Endothelial cell of umbilical vein (primary cell): ENCODE data around the gene HOXD10. TPM values are rescaled to one million over a fixed set of nuclear protein-coding genes. Genes with fewer than 3 reads are reported as not detected.

Experiments used
- BruUV-seq: library from RNA; stranded (reverse); fragments of 400-500 nt; replicated peaks from 2 replicates; lab custom pipeline; 2021; lab: Mats Ljungman, UMichigan
- CTCF ChIA-PET: fragments of 300-600, 350-600 bp; sonication (Branson Sonifier 250); formaldehyde crosslinking; loops from one replicate; lab custom pipeline; 2021; ENCODE audit warnings: antibody characterized with exemption, inconsistent platforms; lab: Charles Lee
- POLR2A ChIA-PET: fragments of 300-600, 350-600 bp; sonication (Branson Sonifier 250); formaldehyde crosslinking; loops from one replicate; lab custom pipeline; 2021; ENCODE audit warnings: antibody characterized with exemption, inconsistent platforms; lab: Charles Lee
- DNase-seq: peaks from one replicate; pipeline ENCODE4 v3.0.0-alpha.2; 2011; ENCODE audit warnings: low read depth, low spot score
- FAIRE-seq: peaks from 2 replicates; lab custom pipeline; 2011; peaks lifted over from hg19 to GRCh38; lab: Jason Lieb, UNC
- H2AFZ ChIP-seq: 2 replicates; pipeline ENCODE4 v1.6.0; 2012; ENCODE audit warnings: low read depth, low read length, control low read depth, inconsistent platforms
- H3K27ac ChIP-seq: 2 replicates; pipeline ENCODE4 v1.5.1; 2011; ENCODE audit warnings: low read depth, mild to moderate bottlenecking, control low read depth, low read length, moderate library complexity; ENCODE audit not compliant: insufficient read depth
- H3K27me3 ChIP-seq, 2 experiments: 2 replicates each; pipeline versions ENCODE4 v1.6.0 to v1.6.1; 2011; ENCODE audit warnings: low read length in 2 of 2, mixed read lengths in 1 of 2; ENCODE audit not compliant: control insufficient read depth in 2 of 2, insufficient read depth in 2 of 2
- H3K36me3 ChIP-seq, 2 experiments: 2 replicates in 1 of 2; 3 replicates in 1 of 2; pipeline ENCODE4 v1.5.1; 2011; ENCODE audit warnings: low read length in 2 of 2, mild to moderate bottlenecking in 1 of 2, moderate library complexity in 1 of 2; ENCODE audit not compliant: control insufficient read depth in 2 of 2, insufficient read depth in 2 of 2; ENCODE audit errors: extremely low read depth in 1 of 2
- H3K4me1 ChIP-seq: 3 replicates; pipeline ENCODE4 v1.5.1; 2011; ENCODE audit warnings: mild to moderate bottlenecking, low read length; ENCODE audit not compliant: control insufficient read depth, insufficient read depth; ENCODE audit errors: extremely low read depth
- H3K4me2 ChIP-seq: 2 replicates; pipeline ENCODE4 v1.6.1; 2011; ENCODE audit warnings: low read length, control low read depth, mixed read lengths; ENCODE audit not compliant: insufficient read depth
- H3K4me3 ChIP-seq, 3 experiments: fragments of 200-600 bp in 1 of 3; sonication (generic), shearing (Covaris generic) in 1 of 3; replicated peaks in 1 of 3; 2 replicates each; pipeline ENCODE4 v1.5.1; 2011 to 2016; ENCODE audit warnings: control low read depth in 3 of 3, low read length in 3 of 3, mild to moderate bottlenecking in 2 of 3, inconsistent platforms in 1 of 3, low read depth in 1 of 3, moderate library complexity in 1 of 3; ENCODE audit not compliant: insufficient read depth in 1 of 3
- H3K79me2 ChIP-seq: 2 replicates; pipeline ENCODE4 v1.6.0; 2012; ENCODE audit warnings: low read length, inconsistent platforms; ENCODE audit not compliant: control insufficient read depth, insufficient read depth
- H3K9ac ChIP-seq: replicated peaks from 2 replicates; pipeline ENCODE3; 2011; ENCODE audit warnings: low read length, control low read depth; ENCODE audit not compliant: insufficient read depth; ENCODE audit errors: extremely low read depth
- H3K9me1 ChIP-seq: replicated peaks from 3 replicates; pipeline ENCODE4 v1.6.0; 2011; ENCODE audit warnings: mild to moderate bottlenecking, low read length; ENCODE audit not compliant: control insufficient read depth, insufficient read depth; ENCODE audit errors: extremely low read depth
- H3K9me3 ChIP-seq: replicated peaks from 2 replicates; pipeline ENCODE4 v1.5.1; 2012; ENCODE audit warnings: low read length, inconsistent platforms; ENCODE audit not compliant: control insufficient read depth, insufficient read depth
- H4K20me1 ChIP-seq: replicated peaks from 2 replicates; pipeline ENCODE3; 2011; ENCODE audit warnings: mild to moderate bottlenecking, low read length; ENCODE audit not compliant: control insufficient read depth, insufficient read depth; ENCODE audit errors: extremely low read depth
- EZH2 ChIP-seq: IDR thresholded peaks from 2 replicates; pipeline ENCODE4 v1.6.1; 2012; ENCODE audit warnings: borderline replicate concordance, low read depth, mild to moderate bottlenecking, moderate library complexity, low read length, inconsistent platforms; ENCODE audit not compliant: severe bottlenecking
- FOS ChIP-seq: IDR thresholded peaks from 2 replicates; pipeline ENCODE4 v1.6.1; 2011; ENCODE audit warnings: mild to moderate bottlenecking, low read length, moderate library complexity, borderline replicate concordance; ENCODE audit not compliant: insufficient read depth
- MAX ChIP-seq: IDR thresholded peaks from 2 replicates; pipeline ENCODE4 v1.6.1; 2011; ENCODE audit not compliant: insufficient read depth, insufficient read length
- dilution Hi-C: fragments of 300-500 bp; cut with MboI; formaldehyde crosslinking; loops from one replicate; pipeline ENCODE4 v1.15.0; 2019; ENCODE audit warnings: low sequenced_read_pairs; ENCODE audit not compliant: extremely low pct_ligation_motif_present
- intact Hi-C: fragments of 100-400 bp; cut with micrococcal nuclease; formaldehyde crosslinking; loops from one replicate; pipeline ENCODE4 v1.10.0; 2022
- polyA plus RNA-seq, 4 experiments: library from polyadenylated mRNA; depleted of rRNA in 3 of 4; stranded (reverse) in 3 of 4; unstranded in 1 of 4; fragments of >200 nt; gene quantifications; 2 replicates each; pipeline versions ENCODE4 v1.2.1 to v1.2.3, GENCODE V29; 2011 to 2012; ENCODE audit warnings: missing spikeins in 1 of 4
- total RNA-seq: library from RNA; stranded (reverse); gene quantifications from 2 replicates; pipeline ENCODE4 v1.2.3, GENCODE V29; 2021

Gene HOXD10
- total and polyA plus RNA-seq, 2 donors (not counting 3 experiments of a cell fraction or from before 2014, with no cell fraction given), result not detected

- FAIRE-seq (no peak), DNase-seq (no peak)
- H3K27me3 ChIP-seq, result peaks cover 92 to 99% of the 10 kb centered on the region in 2 experiments
- ChIA-PET POLR2A (no interaction called here), CTCF (interaction anchor here (1.5 kb wide), 1 partner anchor 26 kb away, joined by 3 read pairs; no protein-coding TSS in a partner anchor)
- H3K4me3 ChIP-seq, result no peak overlapping the region
- H4K20me1 ChIP-seq, result peaks cover 2% of the 10 kb centered on the region
- H2AFZ ChIP-seq, result no peak overlapping the region
- intact Hi-C loops, result no loop called here
- H3K9ac ChIP-seq, result no peak overlapping the region
- H3K36me3 ChIP-seq, result no peaks in the 10 kb centered on the region
- BruUV-seq, result no TSS peak
- H3K27ac ChIP-seq, result no peak overlapping the region
- TF ChIP-seq EZH2 (peak; percentile 13), MAX (no peak)
- H3K9me3 ChIP-seq, result no peaks in the 10 kb centered on the region
- dilution Hi-C loops, result no loop called here
- no peak overlapping the region for H3K4me2 ChIP-seq
- H3K9me1 ChIP-seq, result no peaks in the 10 kb centered on the region
- H3K4me1 ChIP-seq, result peaks cover 3% of the 10 kb centered on the region
- no peaks in the 10 kb centered on the region for H3K79me2 ChIP-seq
Observed at GRCh38 chr2:176072292-176072669, 44.3 kb upstream of the HOXD10 start.

DNA sequence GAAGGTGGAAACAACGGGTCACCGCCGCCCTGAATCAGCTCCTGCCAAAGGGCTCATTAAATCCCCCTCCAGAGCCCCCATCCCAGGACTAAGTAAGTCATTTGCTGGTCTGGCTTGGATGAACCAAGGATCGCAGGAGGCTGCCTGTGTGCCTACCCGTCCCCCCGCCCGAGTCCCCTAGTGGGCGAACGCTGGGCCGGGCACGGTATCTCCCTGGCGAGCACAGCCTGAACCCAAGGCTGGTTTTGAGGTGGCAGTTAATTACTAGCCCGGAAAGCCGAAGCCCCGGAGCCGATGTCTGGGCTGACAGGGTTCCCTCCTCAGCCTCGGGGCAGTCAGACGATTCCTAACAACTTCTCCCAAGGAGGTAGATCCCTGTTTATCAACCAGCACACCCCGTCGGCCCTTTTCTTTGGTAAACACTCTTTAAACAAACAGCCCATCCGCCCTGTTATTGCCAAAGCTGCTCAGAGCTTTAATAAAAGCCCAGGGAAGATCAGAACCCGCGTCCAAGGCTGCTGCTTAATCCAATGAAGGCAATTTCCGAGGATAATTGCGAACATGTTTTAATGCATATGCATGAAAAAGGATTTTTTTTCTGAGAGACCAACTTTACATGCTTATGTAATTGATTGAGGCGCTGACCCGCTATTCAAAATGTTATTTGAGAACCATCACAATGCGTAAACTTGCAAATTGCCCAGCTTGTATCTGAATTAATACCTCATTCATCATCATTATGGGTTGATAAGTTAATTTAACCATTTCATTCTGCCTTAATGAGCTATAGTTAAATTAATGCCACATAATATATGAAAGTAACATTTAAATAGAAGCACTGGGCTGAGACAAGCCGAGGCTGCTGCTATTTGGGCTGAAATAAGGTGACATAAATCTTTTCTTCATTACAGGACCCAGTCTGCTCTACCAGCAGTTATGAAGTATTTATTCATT lies 43.4 kb upstream of the HOXD10 start:
- no peak overlapping the region for H3K9ac ChIP-seq
- TF ChIP-seq FOS (no peak), EZH2 (peak; percentile 73)
- peaks cover 2% of the 10 kb centered on the region for H4K20me1 ChIP-seq
- H3K4me2 ChIP-seq, result no peak overlapping the region
- DNase-seq, result no peak
- no peak overlapping the region for H3K4me3 ChIP-seq
- no peaks in the 10 kb centered on the region for H3K9me1 ChIP-seq
- POLR2A ChIA-PET, result no interaction called here
- no peaks in the 10 kb centered on the region for H3K4me1 ChIP-seq
- CTCF ChIA-PET, result interaction anchor here (0.8 to 1.5 kb wide), 6 partner anchors 10 to 1699 kb away, joined by 3 to 4 read pairs (median 3); no protein-coding TSS in a partner anchor
- BruUV-seq, result no TSS peak
- H3K9me3 ChIP-seq, result no peaks in the 10 kb centered on the region
- intact Hi-C loops (no loop called here), dilution Hi-C loops (no loop called here)
- H3K27ac ChIP-seq, result no peak overlapping the region
- H3K79me2 ChIP-seq, result no peaks in the 10 kb centered on the region
- H3K27me3 ChIP-seq, result peaks cover 85 to 99% of the 10 kb centered on the region in 2 experiments
- H2AFZ ChIP-seq, result no peak overlapping the region
- FAIRE-seq, result peak; percentile 59
- no peaks in the 10 kb centered on the region for H3K36me3 ChIP-seq
